ENCODE measurements around the gene RBM34. TPM values are rescaled to one million over a fixed set of nuclear protein-coding genes. Genes with fewer than 3 reads are reported as not detected.

The RBM34 gene
- polyA plus RNA-seq, 4 donors: 51.8 to 76.7 (median 61.1) TPM

DNA sequence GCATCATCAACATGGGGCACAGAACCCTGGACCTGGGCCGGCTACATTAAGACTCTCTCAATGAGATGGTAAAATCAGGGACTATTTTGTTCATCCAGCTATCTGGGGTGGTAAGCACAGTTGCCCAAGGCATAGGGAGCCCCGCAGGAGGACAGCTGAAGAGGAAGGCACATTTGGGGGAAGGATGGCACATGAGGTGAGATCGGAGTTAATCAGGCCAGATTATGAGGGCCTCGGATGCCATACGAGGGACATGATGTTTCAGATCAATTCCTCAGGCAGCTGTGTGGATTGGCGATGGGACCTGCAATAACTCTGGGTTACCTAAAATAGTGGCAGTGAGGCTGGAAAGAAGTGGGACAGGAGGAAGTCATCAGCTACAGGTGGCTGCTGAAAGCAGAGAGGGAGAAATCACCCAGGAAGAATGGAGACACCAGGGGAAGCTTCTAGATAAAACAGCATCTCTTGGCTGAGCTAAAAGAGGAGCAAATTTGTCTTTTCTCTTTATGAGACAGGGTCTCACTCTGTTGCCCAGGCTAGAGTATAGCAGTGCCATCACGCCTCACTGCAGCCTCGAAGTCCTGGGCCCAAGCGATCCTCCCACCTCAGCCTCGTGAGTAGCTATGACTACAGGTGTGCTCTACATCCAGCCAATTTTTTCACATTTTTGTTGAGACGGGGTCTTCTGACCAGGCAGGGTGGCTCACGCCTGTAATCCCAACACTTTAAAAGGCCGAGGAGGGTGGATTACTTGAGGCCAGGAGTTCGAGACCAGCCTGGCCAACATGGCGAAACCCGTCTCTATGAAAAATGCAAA lies 53.5 kb downstream of the RBM34 start:
- WGBS, 3 donors: 91 to 92% (median 91%) methylated on average over 16 of the region's 16 CpGs
- Histone ChIP-seq H3K27me3 (ENCODE audit: control insufficient read depth in 3 of 3, insufficient read depth in 3 of 3, low read length in 3 of 3) (no peaks in the 10 kb centered on the region), H3K36me3 (ENCODE audit: control insufficient read depth in 3 of 3, insufficient read depth in 2 of 3, low read depth in 1 of 3, low read length in 3 of 3) (peaks cover 2 to 24% (median 14%) of the 10 kb centered on the region in 3 donors), H3K27ac (ENCODE audit: low read depth in 1 of 3, low read length in 2 of 3) (no peak overlapping the region), H3K4me3 (ENCODE audit: low read depth in 1 of 3, low read length in 3 of 3) (no peak overlapping the region), H3K4me1 (ENCODE audit: control insufficient read depth in 3 of 3, insufficient read depth in 2 of 3, low read depth in 1 of 3, low read length in 2 of 3) (peaks cover 0 to 5% (median 3%) of the 10 kb centered on the region in 3 donors), H3K9me3 (ENCODE audit: control insufficient read depth in 2 of 2, insufficient read depth in 1 of 2, low read depth in 1 of 2, low read length in 1 of 2) (no peaks in the 10 kb centered on the region)
- FAIRE-seq (no peak), DNase-seq (no peak)

DNA sequence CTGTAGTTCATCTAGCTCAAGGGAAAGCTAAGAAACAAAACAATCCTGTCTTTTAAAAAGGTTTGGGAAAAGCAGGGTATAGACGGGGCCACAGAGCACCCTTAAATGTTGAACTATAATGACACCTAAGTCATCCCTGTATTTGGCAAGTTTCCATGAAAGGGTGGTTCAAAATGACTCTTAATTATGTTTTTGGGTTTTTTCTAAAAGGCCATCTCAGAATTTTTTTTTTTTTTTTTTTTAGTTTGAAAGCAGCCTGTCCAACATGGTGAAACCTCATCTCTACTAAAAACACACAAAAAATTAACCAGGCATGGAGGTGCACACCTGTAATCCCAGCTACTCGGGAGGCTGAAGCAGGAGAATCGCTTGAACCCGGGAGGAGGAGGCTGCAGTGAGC lies 54.6 kb downstream of the RBM34 start:
- FAIRE-seq (no peak), DNase-seq (no peak)
- H3K4me1 ChIP-seq (ENCODE audit: control insufficient read depth in 3 of 3, insufficient read depth in 2 of 3, low read depth in 1 of 3, low read length in 2 of 3): peaks cover 0 to 5% (median 3%) of the 10 kb centered on the region in 3 donors
- no peaks in the 10 kb centered on the region for H3K9me3 ChIP-seq (ENCODE audit: control insufficient read depth in 2 of 2, insufficient read depth in 1 of 2, low read depth in 1 of 2, low read length in 1 of 2)
- 89 to 95% (median 90%) methylated on average over 4 of the region's 4 CpGs for WGBS, 3 donors
- H3K36me3 ChIP-seq (ENCODE audit: control insufficient read depth in 3 of 3, insufficient read depth in 2 of 3, low read depth in 1 of 3, low read length in 3 of 3): peaks cover 2 to 21% (median 11%) of the 10 kb centered on the region in 3 donors
- H3K27me3 ChIP-seq (ENCODE audit: control insufficient read depth in 3 of 3, insufficient read depth in 3 of 3, low read length in 3 of 3): no peaks in the 10 kb centered on the region
- no peak overlapping the region for H3K27ac ChIP-seq (ENCODE audit: low read depth in 1 of 3, low read length in 2 of 3)
- no peak overlapping the region for H3K4me3 ChIP-seq (ENCODE audit: low read depth in 1 of 3, low read length in 3 of 3)

DNA sequence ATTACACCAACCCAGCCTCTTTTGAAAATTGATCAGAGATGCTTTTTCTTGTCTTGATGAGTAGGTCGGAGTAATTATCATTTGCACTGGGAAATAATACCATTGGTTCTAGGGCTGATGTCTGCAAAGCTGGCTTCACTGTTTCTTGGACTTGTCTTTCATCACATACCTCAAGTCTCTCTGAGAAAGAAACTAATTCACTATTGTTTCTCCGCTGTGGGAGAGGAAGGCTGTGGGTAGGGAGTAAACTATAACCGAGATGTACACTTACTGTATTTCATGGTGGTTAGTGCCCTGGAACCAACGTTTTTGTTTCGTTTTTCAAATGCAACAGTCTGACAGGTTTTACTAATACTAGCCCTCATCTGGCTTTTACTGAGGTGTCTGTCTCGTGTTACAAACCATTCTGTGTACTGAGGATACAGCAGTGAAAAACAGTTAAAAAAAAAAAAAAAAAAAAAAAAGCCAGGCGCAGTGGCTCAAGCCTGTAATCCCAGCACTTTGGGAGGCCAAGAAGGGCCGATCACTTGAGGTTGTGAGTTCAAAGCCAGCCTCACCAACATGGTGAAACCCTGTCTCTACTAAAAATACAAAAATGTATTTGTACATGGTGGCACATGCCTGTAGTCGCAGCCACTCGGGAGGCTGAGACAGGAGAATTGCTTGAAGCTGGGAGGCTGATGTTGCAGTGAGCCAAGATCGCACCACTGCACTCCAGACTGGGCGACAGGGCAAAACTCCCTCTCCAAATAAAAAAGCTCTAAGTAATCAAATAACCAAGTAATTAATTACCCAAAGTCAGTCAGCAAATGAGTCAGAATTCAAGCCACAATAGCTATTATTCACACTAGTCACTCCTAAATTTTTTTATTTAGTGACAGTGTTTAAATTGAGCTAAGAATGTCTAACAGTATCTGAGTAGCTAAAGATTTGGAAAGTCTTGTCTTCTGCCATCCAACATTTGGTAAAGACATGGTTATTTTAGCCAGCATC lies 55.7 kb downstream of the RBM34 start:
- H3K27me3 ChIP-seq (ENCODE audit: control insufficient read depth in 3 of 3, insufficient read depth in 3 of 3, low read length in 3 of 3): no peaks in the 10 kb centered on the region
- H3K9me3 ChIP-seq (ENCODE audit: control insufficient read depth in 2 of 2, insufficient read depth in 1 of 2, low read depth in 1 of 2, low read length in 1 of 2): no peaks in the 10 kb centered on the region
- 67 to 75% (median 72%) methylated on average over 11 to 12 of the region's 12 CpGs for WGBS, 3 donors
- peaks cover 2 to 21% (median 8%) of the 10 kb centered on the region in 3 donors for H3K36me3 ChIP-seq (ENCODE audit: control insufficient read depth in 3 of 3, insufficient read depth in 2 of 3, low read depth in 1 of 3, low read length in 3 of 3)
- peaks cover 0 to 5% (median 3%) of the 10 kb centered on the region in 3 donors for H3K4me1 ChIP-seq (ENCODE audit: control insufficient read depth in 3 of 3, insufficient read depth in 2 of 3, low read depth in 1 of 3, low read length in 2 of 3)
- no peak overlapping the region for H3K4me3 ChIP-seq (ENCODE audit: low read depth in 1 of 3, low read length in 3 of 3)
- FAIRE-seq (no peak), DNase-seq (peak in 1 of 2 donors; percentile 32)
- peak overlapping the region in 1 of 3 donors; percentile 70 for H3K27ac ChIP-seq (ENCODE audit: low read depth in 1 of 3, low read length in 2 of 3)

DNA sequence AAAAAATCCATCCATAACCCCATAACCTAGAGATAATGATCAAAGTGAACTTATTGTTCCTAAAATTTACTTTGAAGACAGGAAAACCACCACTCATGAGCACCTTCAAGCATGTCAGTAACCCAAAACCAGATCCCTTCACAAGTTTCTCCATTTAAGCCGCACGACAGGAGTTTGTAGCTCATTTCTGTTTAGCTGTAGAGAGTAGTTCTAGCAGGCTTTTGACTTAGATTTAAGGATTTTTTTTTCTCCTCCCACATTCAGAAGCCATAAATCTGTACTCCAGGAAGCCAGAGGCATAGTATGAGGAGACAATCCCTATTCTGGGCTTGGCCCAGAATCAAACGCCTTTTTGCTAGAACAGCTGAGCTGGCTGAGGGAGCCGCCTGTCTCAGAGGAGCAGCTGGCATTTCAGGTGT lies 58.0 kb downstream of the RBM34 start:
- 18 to 42% (median 40%) methylated on average over 4 of the region's 4 CpGs for WGBS, 3 donors
- Histone ChIP-seq H3K27me3 (ENCODE audit: control insufficient read depth in 3 of 3, insufficient read depth in 3 of 3, low read length in 3 of 3) (no peaks in the 10 kb centered on the region), H3K4me3 (ENCODE audit: low read depth in 1 of 3, low read length in 3 of 3) (no peak overlapping the region), H3K36me3 (ENCODE audit: control insufficient read depth in 3 of 3, insufficient read depth in 2 of 3, low read depth in 1 of 3, low read length in 3 of 3) (peaks cover 0 to 7% (median 0%) of the 10 kb centered on the region in 3 donors), H3K9me3 (ENCODE audit: control insufficient read depth in 2 of 2, insufficient read depth in 1 of 2, low read depth in 1 of 2, low read length in 1 of 2) (no peaks in the 10 kb centered on the region), H3K4me1 (ENCODE audit: control insufficient read depth in 3 of 3, insufficient read depth in 2 of 3, low read depth in 1 of 3, low read length in 2 of 3) (peaks cover 0 to 5% (median 3%) of the 10 kb centered on the region in 3 donors), H3K27ac (ENCODE audit: low read depth in 1 of 3, low read length in 2 of 3) (no peak overlapping the region)
- FAIRE-seq (no peak), DNase-seq (peak in 1 of 2 donors; percentile 48)

DNA sequence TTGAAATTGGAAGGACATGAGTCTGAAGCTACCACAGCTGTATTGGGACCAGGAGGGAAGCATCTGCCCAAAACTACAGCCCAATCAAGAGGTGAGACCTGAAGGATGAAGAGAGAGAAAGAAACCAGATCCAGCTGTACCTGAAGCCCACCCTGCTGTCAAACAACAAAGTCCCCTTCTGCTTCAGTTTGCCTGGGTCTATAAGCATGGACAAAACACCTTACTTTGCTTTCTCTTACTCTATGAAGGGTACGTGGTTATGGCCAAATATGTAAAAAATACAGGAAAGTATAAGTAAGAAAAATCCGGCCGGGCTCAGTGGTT lies 58.8 kb downstream of the RBM34 start:
- Histone ChIP-seq H3K36me3 (ENCODE audit: control insufficient read depth in 3 of 3, insufficient read depth in 2 of 3, low read depth in 1 of 3, low read length in 3 of 3) (peaks cover 0 to under 1% (median 0%) of the 10 kb centered on the region in 3 donors), H3K9me3 (ENCODE audit: control insufficient read depth in 2 of 2, insufficient read depth in 1 of 2, low read depth in 1 of 2, low read length in 1 of 2) (no peaks in the 10 kb centered on the region), H3K27me3 (ENCODE audit: control insufficient read depth in 3 of 3, insufficient read depth in 3 of 3, low read length in 3 of 3) (no peaks in the 10 kb centered on the region), H3K27ac (ENCODE audit: low read depth in 1 of 3, low read length in 2 of 3) (no peak overlapping the region), H3K4me3 (ENCODE audit: low read depth in 1 of 3, low read length in 3 of 3) (no peak overlapping the region), H3K4me1 (ENCODE audit: control insufficient read depth in 3 of 3, insufficient read depth in 2 of 3, low read depth in 1 of 3, low read length in 2 of 3) (peaks cover 0 to 5% (median 3%) of the 10 kb centered on the region in 3 donors)
- WGBS, 3 donors: 88 to 92% (median 92%) methylated on average over 3 of the region's 3 CpGs
- no peak for DNase-seq
- no peak for FAIRE-seq

DNA sequence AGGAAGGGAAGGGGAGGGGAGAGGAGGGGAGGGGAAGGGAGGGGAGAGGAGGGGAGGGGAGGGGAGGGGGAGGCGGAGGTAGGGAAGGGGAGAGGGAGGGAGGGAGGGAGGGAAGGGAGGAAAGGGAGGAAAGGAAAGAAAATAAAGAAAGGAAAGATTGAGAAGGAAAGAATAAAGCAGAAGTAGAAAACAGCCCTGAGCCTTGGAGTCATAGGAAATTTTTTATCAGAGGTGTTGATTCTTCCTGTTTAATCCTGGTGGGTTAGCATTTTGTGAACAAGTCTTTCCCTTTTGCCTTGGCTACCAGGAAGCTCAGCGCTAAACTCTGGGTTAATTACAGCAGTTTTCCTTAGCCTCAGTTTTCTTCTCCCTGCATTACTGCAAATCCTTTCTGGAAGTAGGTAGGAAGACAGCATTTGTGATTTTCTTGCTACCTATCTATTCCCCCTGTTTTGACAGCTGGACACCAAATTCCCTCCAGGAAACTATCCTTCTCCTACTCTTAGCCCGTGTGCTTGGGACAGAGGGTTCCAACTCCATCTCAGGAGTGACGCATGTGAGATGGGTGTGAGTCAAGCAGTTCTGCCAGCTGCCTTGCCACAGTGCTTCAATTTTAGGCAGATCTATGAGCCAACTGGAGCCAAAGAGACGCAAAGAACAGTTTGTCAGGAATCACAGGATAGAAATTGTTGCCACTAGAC lies 59.3 kb downstream of the RBM34 start:
- FAIRE-seq: no peak

DNA sequence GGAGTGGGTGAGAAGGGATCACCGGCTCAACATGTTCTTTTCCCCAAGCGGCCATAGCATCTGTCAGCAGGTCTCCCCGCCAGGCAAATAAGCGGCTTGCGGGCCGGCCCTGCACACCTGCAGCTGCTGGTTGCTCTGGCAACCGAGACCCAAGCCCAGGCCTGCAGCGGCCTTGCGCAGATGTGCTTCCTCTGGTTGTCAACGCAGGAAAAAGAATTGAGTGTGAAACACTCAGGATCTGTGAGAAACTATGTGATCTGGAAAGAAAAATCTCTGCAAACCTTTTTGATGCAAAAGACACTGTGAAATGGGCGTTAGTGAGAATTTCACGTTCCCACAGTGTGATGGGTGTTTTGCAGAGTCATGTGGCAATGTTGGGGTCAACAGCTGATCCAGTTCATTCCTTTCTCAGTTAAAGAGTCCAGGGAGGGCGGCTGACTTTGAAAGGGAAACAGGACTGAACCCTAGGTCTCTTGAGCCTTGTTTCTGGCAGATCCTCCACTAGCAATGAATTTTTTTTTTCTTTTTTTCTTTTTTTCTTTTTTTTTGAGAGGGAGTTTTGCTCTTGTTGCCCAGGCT lies 60.8 kb downstream of the RBM34 start:
- WGBS, 3 donors: 71 to 79% (median 76%) methylated on average over 13 of the region's 13 CpGs
- peaks cover 0 to 5% (median 3%) of the 10 kb centered on the region in 3 donors for H3K4me1 ChIP-seq (ENCODE audit: control insufficient read depth in 3 of 3, insufficient read depth in 2 of 3, low read depth in 1 of 3, low read length in 2 of 3)
- H3K9me3 ChIP-seq (ENCODE audit: control insufficient read depth in 2 of 2, insufficient read depth in 1 of 2, low read depth in 1 of 2, low read length in 1 of 2): no peaks in the 10 kb centered on the region
- no peaks in the 10 kb centered on the region for H3K27me3 ChIP-seq (ENCODE audit: control insufficient read depth in 3 of 3, insufficient read depth in 3 of 3, low read length in 3 of 3)
- H3K36me3 ChIP-seq (ENCODE audit: control insufficient read depth in 3 of 3, insufficient read depth in 2 of 3, low read depth in 1 of 3, low read length in 3 of 3): no peaks in the 10 kb centered on the region
- FAIRE-seq (no peak), DNase-seq (no peak)
- H3K4me3 ChIP-seq (ENCODE audit: low read depth in 1 of 3, low read length in 3 of 3): no peak overlapping the region
- no peak overlapping the region for H3K27ac ChIP-seq (ENCODE audit: low read depth in 1 of 3, low read length in 2 of 3)

More for the DNA sequence above, 59.3 kb downstream of the RBM34 start:
- no peak for DNase-seq
- Histone ChIP-seq H3K36me3 (ENCODE audit: control insufficient read depth in 3 of 3, insufficient read depth in 2 of 3, low read depth in 1 of 3, low read length in 3 of 3) (no peaks in the 10 kb centered on the region), H3K9me3 (ENCODE audit: control insufficient read depth in 2 of 2, insufficient read depth in 1 of 2, low read depth in 1 of 2, low read length in 1 of 2) (no peaks in the 10 kb centered on the region), H3K27ac (ENCODE audit: low read depth in 1 of 3, low read length in 2 of 3) (no peak overlapping the region), H3K4me1 (ENCODE audit: control insufficient read depth in 3 of 3, insufficient read depth in 2 of 3, low read depth in 1 of 3, low read length in 2 of 3) (peaks cover 0 to 5% (median 3%) of the 10 kb centered on the region in 3 donors), H3K4me3 (ENCODE audit: low read depth in 1 of 3, low read length in 3 of 3) (no peak overlapping the region), H3K27me3 (ENCODE audit: control insufficient read depth in 3 of 3, insufficient read depth in 3 of 3, low read length in 3 of 3) (no peaks in the 10 kb centered on the region)
- 80 to 87% (median 82%) methylated on average over 4 to 5 of the region's 5 CpGs for WGBS, 3 donors

All from small intestine (tissue), 7 donors.